HG03432 (cell line): Measurements from ENCODE around the gene LATS1.
"Not testable (repeated sequence)": the region's sequence is repeated elsewhere in the genome, so short reads cannot be mapped to it uniquely, and the experiment has no call there.

Experiments used
- ATAC-seq: cut with Tn5 transposase; IDR thresholded peaks from one replicate; pipeline ENCODE4 v1.9.1; 2021; ENCODE audit warnings: mild to moderate bottlenecking, moderate library complexity; ENCODE audit not compliant: unreplicated experiment

The LATS1 gene

DNA sequence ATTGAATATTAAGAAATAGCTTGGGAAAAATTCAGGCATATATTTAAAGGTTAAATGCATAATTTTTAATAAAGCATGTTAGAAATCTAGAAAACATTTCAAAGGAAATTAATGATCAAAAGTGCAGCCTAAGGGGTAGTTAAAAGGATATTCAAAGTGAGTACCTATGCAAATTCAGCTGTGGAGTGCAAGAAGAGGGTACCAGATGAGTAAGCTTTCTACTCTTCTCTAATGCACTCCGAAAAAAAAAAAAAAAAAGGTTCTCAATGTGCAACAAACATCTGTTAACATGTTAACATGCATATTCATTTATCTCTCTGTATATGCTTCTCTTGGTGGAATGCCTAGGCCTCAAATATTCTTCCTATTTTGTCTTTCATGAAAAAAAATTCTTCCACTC, 37.4 kb downstream of the LATS1 start:
- ATAC-seq, result no peak

DNA sequence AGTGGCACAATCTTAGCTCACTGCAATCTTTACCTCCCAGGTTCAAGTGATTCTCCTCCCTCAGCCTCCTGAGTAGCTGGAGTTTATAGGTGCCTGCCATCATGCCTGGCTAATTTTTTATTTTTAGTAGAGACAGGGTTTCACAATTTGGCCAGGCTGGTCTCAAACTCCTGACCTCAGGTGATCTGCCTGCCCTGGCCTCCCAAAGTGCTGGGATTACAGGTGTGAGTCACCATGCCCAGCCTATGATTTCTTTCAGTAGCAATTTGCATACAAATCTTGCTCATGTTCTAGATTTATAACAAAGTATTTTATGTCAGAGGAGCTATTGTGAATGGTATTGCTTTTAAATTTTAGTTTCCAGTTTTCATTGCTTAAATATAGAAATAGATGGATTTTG, 45.6 kb downstream of the LATS1 start:
- ATAC-seq, result not testable (repeated sequence)

DNA sequence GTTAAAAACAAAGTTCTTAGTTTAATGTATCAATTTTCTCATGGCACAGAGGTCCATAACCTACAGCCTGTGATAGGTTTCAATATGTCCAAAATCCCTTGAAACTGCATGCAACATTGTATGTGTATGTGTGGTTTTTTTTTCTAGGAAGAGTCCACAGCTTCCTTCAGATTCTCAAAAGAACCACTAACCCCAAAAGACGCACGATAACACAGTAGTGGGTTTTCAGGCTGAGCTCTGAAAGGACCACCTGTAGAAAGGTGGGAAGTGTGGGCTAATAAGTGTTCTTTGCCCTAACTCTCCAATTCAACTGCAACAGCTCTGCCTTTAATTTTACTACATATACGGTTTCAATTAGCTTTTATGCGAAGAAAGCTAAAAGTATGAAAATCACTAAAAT, 57.9 kb downstream of the LATS1 start:
- ATAC-seq, result no peak

DNA sequence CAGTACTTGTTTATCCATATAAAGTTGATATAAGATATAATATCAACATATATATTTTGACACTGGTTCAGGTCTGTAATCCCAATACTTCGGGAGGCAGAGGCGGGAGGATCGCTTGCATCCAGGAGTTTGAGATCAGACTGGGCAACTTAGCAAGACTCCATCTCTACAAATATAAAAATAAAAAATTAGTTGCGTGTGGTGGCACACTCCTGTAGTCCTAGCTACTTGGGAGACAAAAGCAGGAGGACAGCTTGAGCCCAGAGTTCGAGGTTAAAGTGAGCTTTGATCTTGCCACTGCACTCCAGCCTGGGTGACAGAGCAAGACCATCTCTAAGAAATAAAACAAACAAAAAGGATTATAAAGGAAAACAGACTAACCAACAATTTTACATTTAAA, 60.5 kb downstream of the LATS1 start:
- no peak for ATAC-seq

GRCh38 chr6:149651056-149651455, 66.8 kb downstream of the LATS1 start:
- ATAC-seq, result no peak

GRCh38 chr6:149648148-149649145, 69.5 kb downstream of the LATS1 start, which contains the start of gene KATNA1:
KATNA1 (minus strand) TSS chr6:149648714; CDS start chr6:149638547, 10,167 bp downstream.
- peak; percentile 94 for ATAC-seq

GRCh38 chr6:149646599-149646998, 71.3 kb downstream of the LATS1 start:
- ATAC-seq, result no peak

GRCh38 chr6:149642829-149643580, 74.9 kb downstream of the LATS1 start:
- peak; percentile 53 for ATAC-seq

- no peak for ATAC-seq
Observed at GRCh38 chr6:149636124-149636523, 81.8 kb downstream of the LATS1 start.

GRCh38 chr6:149634315-149634714, 83.6 kb downstream of the LATS1 start:
- no peak for ATAC-seq

GRCh38 chr6:149628875-149629510, 88.9 kb downstream of the LATS1 start:
- peak; percentile 88 for ATAC-seq

GRCh38 chr6:149627672-149628071, 90.2 kb downstream of the LATS1 start:
- ATAC-seq, result no peak

DNA sequence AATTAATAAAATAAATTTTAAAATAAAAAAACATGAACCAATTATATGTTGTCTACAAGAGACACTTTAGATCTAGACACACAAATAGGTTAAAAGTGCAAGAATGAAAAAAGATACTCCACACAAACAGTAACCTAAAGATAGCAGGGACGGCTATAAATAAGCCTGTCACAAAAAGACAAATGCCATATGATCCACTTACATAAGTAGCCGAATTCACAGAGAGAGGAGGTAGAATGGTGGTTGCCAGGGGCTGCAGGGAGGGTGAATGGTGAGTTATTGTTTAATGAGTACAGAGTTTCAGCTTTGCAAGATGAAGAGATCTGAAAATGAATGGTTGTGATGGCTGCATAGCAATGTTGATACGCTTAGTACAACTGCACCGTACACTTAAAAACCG, 102.1 kb downstream of the LATS1 start:
- ATAC-seq, result no peak

DNA sequence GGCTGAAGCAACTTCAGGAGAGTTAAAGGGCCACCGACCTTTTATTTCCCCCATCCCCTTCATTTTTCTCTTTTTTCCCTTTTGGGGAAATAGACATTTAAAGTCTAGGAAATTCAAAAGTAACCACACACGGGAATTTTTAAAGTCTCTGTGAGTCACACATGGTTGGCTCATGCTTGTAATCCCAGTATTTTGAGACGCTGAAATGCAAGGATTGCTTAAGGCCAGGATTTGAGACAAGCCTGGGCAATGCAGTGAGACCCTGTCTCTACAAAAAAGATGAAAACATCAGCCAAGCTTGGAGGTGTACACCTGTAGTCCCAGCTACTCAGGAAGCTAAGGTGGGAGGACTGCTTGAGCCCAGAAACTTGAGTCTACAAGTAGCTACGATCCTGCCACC, 103.6 kb downstream of the LATS1 start:
- no peak for ATAC-seq

- peak; percentile 55 for ATAC-seq
Observed at GRCh38 chr6:149608381-149608982, 109.4 kb downstream of the LATS1 start.
